ENCODE data around the gene ISYNA1.

- no peak for TF ChIP-seq EP300 (IDR thresholded peaks at IDR 0.05)
- TF ChIP-seq POLR2AphosphoS5 (IDR thresholded peaks at IDR 0.05), result no peak
Observed at GRCh38 chr19:18461471-18461870, 23.5 kb upstream of the ISYNA1 start.
